K562 (cell line): ENCODE data around the gene RETREG1. TPM values are rescaled to one million over a fixed set of nuclear protein-coding genes. Genes with fewer than 3 reads are reported as not detected.
A peak's percentile ranks its signal among the peaks of the same experiment; 100 is the strongest.

Source experiments
- BCLAF1 ChIP-seq, 2 experiments: fragments of 450-650 bp in 1 of 2; IDR thresholded peaks; 2 replicates each; pipeline ENCODE4 v1.6.1; 2011 to 2017; ENCODE audit warnings: low read depth in 2 of 2, antibody characterized with exemption in 1 of 2, borderline replicate concordance in 1 of 2, low read length in 1 of 2, mild to moderate bottlenecking in 1 of 2, mixed read lengths in 1 of 2; ENCODE audit not compliant: control insufficient read depth in 1 of 2
- BHLHE40 ChIP-seq: IDR thresholded peaks from 2 replicates; pipeline ENCODE4 v1.6.1; 2011; ENCODE audit warnings: low read length, improper control_type of control experiment
- CREB3 ChIP-seq: fragments of 450-650 bp; conservative IDR thresholded peaks from 2 replicates; pipeline ENCODE4 v1.6.1; 2016; ENCODE audit warnings: missing genetic modification characterization, low read depth, mild to moderate bottlenecking, missing compliant biosample characterization, moderate library complexity
- DMBX1 ChIP-seq: fragments of 250-450 bp; sonication (Bioruptor Pico); IDR thresholded peaks from 2 replicates; pipeline ENCODE4 v1.8.0; 2022; ENCODE audit warnings: inconsistent platforms, mild to moderate bottlenecking, moderate library complexity, borderline replicate concordance
- ELK1 ChIP-seq: sonication (generic); formaldehyde crosslinking; IDR thresholded peaks from 2 replicates; pipeline ENCODE4 v1.8.1; 2022; ENCODE audit warnings: missing genetic modification reagents
- HLTF ChIP-seq: fragments of 450-650 bp; IDR thresholded peaks from 2 replicates; pipeline ENCODE4 v1.6.1; 2016
- HMGXB4 ChIP-seq: sonication (generic); formaldehyde crosslinking; IDR thresholded peaks from 2 replicates; pipeline ENCODE4 v1.8.1; 2023; ENCODE audit warnings: mild to moderate bottlenecking, missing genetic modification reagents
- KAT2B ChIP-seq: IDR thresholded peaks from one replicate; pipeline ENCODE4 v1.6.1; 2012; ENCODE audit warnings: low read depth, mild to moderate bottlenecking, control low read depth, inconsistent platforms, low read length, moderate library complexity
- MAX ChIP-seq: sonication (generic); formaldehyde crosslinking; IDR thresholded peaks from 2 replicates; pipeline ENCODE4 v1.9.0; 2022; ENCODE audit warnings: mild to moderate bottlenecking, missing genetic modification reagents
- NR4A1 ChIP-seq, 2 experiments: fragments of 250-450 bp in 1 of 2; fragments of 450-650 bp in 1 of 2; sonication (Bioruptor Pico) in 1 of 2; IDR thresholded peaks; 2 replicates each; pipeline versions ENCODE4 v1.4.0 to v1.6.1; 2016 to 2020; ENCODE audit warnings: mild to moderate bottlenecking in 2 of 2, missing compliant biosample characterization in 1 of 2, missing genetic modification characterization in 1 of 2, moderate library complexity in 1 of 2
- RBM17 ChIP-seq: fragments of 200-400 bp; formaldehyde crosslinking; IDR thresholded peaks from 2 replicates; pipeline ENCODE4 v1.6.1; 2017; ENCODE audit warnings: low read depth, mild to moderate bottlenecking, low read length, borderline replicate concordance
- SAFB ChIP-seq: fragments of 200-400 bp; formaldehyde crosslinking; IDR thresholded peaks from 2 replicates; pipeline ENCODE4 v1.6.1; 2017; ENCODE audit warnings: low read depth, low read length, borderline replicate concordance
- SMAD3 ChIP-seq: fragments of 450-650 bp; formaldehyde crosslinking; conservative IDR thresholded peaks from 2 replicates; pipeline ENCODE4 v1.4.0; 2020; ENCODE audit warnings: mild to moderate bottlenecking
- TCF7 ChIP-seq: sonication (generic); IDR thresholded peaks from 2 replicates; pipeline ENCODE4 v1.6.1; 2016; ENCODE audit warnings: antibody characterized with exemption, borderline replicate concordance
- ZBTB7A ChIP-seq: IDR thresholded peaks from 2 replicates; pipeline ENCODE4 v1.6.1; 2011; ENCODE audit warnings: low read depth, mild to moderate bottlenecking, low read length, moderate library complexity, borderline replicate concordance; ENCODE audit not compliant: control insufficient read depth
- ZNF212 ChIP-seq: fragments of 450-650 bp; formaldehyde crosslinking; IDR thresholded peaks from 2 replicates; pipeline ENCODE4 v1.4.0; 2020; ENCODE audit warnings: mild to moderate bottlenecking
- ZNF224 ChIP-seq: sonication (generic); formaldehyde crosslinking; IDR thresholded peaks from 2 replicates; pipeline ENCODE4 v1.8.0; 2022; ENCODE audit warnings: mild to moderate bottlenecking, missing genetic modification reagents
- ZNF79 ChIP-seq: fragments of 250-450 bp; sonication (Bioruptor Pico); IDR thresholded peaks from 2 replicates; pipeline ENCODE4 v1.4.0; 2020; ENCODE audit warnings: low read depth, mild to moderate bottlenecking, moderate library complexity
- ZNF830 ChIP-seq: fragments of 250-450 bp; sonication (Bioruptor Pico); IDR thresholded peaks from 2 replicates; pipeline ENCODE4 v1.5.0; 2021; ENCODE audit warnings: mild to moderate bottlenecking
- polyA plus RNA-seq, 8 experiments: library from polyadenylated mRNA; depleted of rRNA in 4 of 8; stranded (reverse) in 5 of 8; unstranded in 3 of 8; fragments of >200 nt; fragmentation: Nextera tagmentation in 2 of 8; fragmentation: Illumina TruSeq in 1 of 8; extraction: Ambion mirVana in 2 of 8; extraction: Trizol in 1 of 8; gene quantifications; 2 replicates each; pipeline versions ENCODE4 v1.2.1 to v1.2.3, GENCODE V29; 2011 to 2014; ENCODE audit warnings: inconsistent platforms in 1 of 8, missing spikeins in 1 of 8
- total RNA-seq, 7 experiments: library from RNA; depleted of rRNA in 6 of 7; stranded (reverse); fragments of >200 nt in 6 of 7; fragmentation: Illumina TruSeq in 2 of 7; extraction: Trizol in 2 of 7; gene quantifications; 2 replicates each; pipeline versions ENCODE4 v1.2.1 to v1.2.3, GENCODE V29; 2011 to 2021; ENCODE audit warnings: low replicate concordance in 1 of 7

The RETREG1 gene
- total and polyA plus RNA-seq, 9 of the 15 experiments (the other 6 are each of a cell fraction or from before 2014, with no cell fraction given) = 0.01 to 0.20 (median 0.08) TPM; not detected in 5

- TF ChIP-seq BCLAF1 (IDR thresholded peaks at IDR 0.05; ENCODE audit: borderline replicate concordance in 1 of 2, control insufficient read depth in 1 of 2, low read depth in 2 of 2, low read length in 1 of 2) (0 out of 4 replicates have a peak, but pooled peaks of 1 of the 2 experiments have one; percentile 79), MAX (CRISPR knock-in tag) (peak; percentile 67), RBM17 (no peak), KAT2B (no peak), DMBX1 (no peak), CREB3 (no peak), ELK1 (no peak), HMGXB4 (no peak), HLTF (no peak), NR4A1 (CRISPR knock-in tag; IDR thresholded peaks at IDR 0.05) (no peak), NR4A1 (tag; IDR thresholded peaks at IDR 0.05) (no peak), ZNF830 (CRISPR knock-in tag) (0 out of 2 replicates have a peak, but pooled peaks have one; percentile 55), BHLHE40 (0 out of 2 replicates have a peak, but pooled peaks have one; percentile 39), ZBTB7A (peak; percentile 47; the same call in 1 of the 2 replicates), ZNF79 (CRISPR knock-in tag) (no peak), ZNF224 (CRISPR knock-in tag) (no peak), SMAD3 (CRISPR knock-in tag) (no peak), TCF7 (no peak), ZNF212 (CRISPR knock-in tag) (no peak), SAFB (no peak)
These were observed 151.0 kb downstream of the RETREG1 start, which contains the start of gene ZNF622 (continued) for GRCh38 chr5:16465544-16466432.
